Endodermal cell (in vitro differentiated cells): ENCODE measurements around the gene TXLNG. TPM values are rescaled to one million over a fixed set of nuclear protein-coding genes. Genes with fewer than 3 reads are reported as not detected.
A peak's percentile ranks its signal among the peaks of the same experiment; 100 is the strongest.

ENCODE experiments used
- DNase-seq: peaks from one replicate; pipeline ENCODE4 v3.0.0-alpha.2; 2017
- H3K27ac ChIP-seq: 2 replicates; pipeline ENCODE4 v1.5.1; 2013; ENCODE audit warnings: mild to moderate bottlenecking, low read depth, low read length, moderate library complexity
- H3K27me3 ChIP-seq: 2 replicates; pipeline ENCODE4 v1.6.1; 2013; ENCODE audit warnings: mild to moderate bottlenecking, low read length, moderate library complexity; ENCODE audit not compliant: insufficient read depth, control insufficient read depth, poor library complexity, severe bottlenecking
- H3K36me3 ChIP-seq: 2 replicates; pipeline ENCODE4 v1.7.0; 2013; ENCODE audit warnings: mild to moderate bottlenecking, low read length, moderate library complexity; ENCODE audit not compliant: control insufficient read depth, insufficient read depth
- H3K4me1 ChIP-seq: one replicate; pipeline ENCODE4 v1.7.0; 2013; ENCODE audit warnings: low read length; ENCODE audit not compliant: control insufficient read depth, insufficient read depth
- H3K4me3 ChIP-seq: 2 replicates; pipeline ENCODE4 v1.5.1; 2013; ENCODE audit warnings: mild to moderate bottlenecking, low read length, moderate library complexity
- H3K9ac ChIP-seq: 2 replicates; pipeline ENCODE4 v1.6.1; 2013; ENCODE audit warnings: mild to moderate bottlenecking, low read length, moderate library complexity; ENCODE audit not compliant: poor library complexity, severe bottlenecking; ENCODE audit errors: extremely low read depth
- H3K9me3 ChIP-seq: 2 replicates; pipeline ENCODE4 v1.6.1; 2013; ENCODE audit warnings: mild to moderate bottlenecking, low read length, moderate library complexity; ENCODE audit not compliant: control insufficient read depth
- H3K27ac Mint-ChIP-seq: 2 replicates; pipeline ENCODE4 v1.8.0; 2020; ENCODE audit warnings: mixed read lengths
- H3K27me3 Mint-ChIP-seq: 2 replicates; pipeline ENCODE4 v1.8.0; 2021; ENCODE audit warnings: mild to moderate bottlenecking, mixed read lengths; ENCODE audit not compliant: insufficient read depth
- H3K36me3 Mint-ChIP-seq: 2 replicates; pipeline ENCODE4 v1.8.0; 2020; ENCODE audit warnings: low read depth, mixed read lengths
- H3K4me1 Mint-ChIP-seq: 2 replicates; pipeline ENCODE4 v1.8.0; 2020; ENCODE audit warnings: mixed read lengths
- H3K4me3 Mint-ChIP-seq: 2 replicates; pipeline ENCODE4 v1.8.0; 2020; ENCODE audit warnings: mild to moderate bottlenecking, moderate library complexity, mixed read lengths
- H3K9me3 Mint-ChIP-seq: 2 replicates; pipeline ENCODE4 v1.8.0; 2020; ENCODE audit warnings: mild to moderate bottlenecking, mixed read lengths
- WGBS, 2 experiments: methylation state at CpG; one replicate each; pipeline versions ENCODE4 v1.1.5 to v1.1.7; 2013; ENCODE audit warnings: missing lambda C conversion rate in 2 of 2, mixed read lengths in 1 of 2; ENCODE audit not compliant: insufficient coverage in 1 of 2, insufficient read length in 1 of 2; 5-methylcytosine and 5-hydroxymethylcytosine counted together
- total RNA-seq, 2 donors: library from RNA; stranded (reverse); fragmentation: NEBNext Ultra II Directional in 1 of 2; extraction: Animal tissue kit (Norgen Biotek cat#: 25700) in 1 of 2; gene quantifications; 2 replicates in 1 of 2; 3 replicates in 1 of 2; pipeline ENCODE4 v1.2.1, GENCODE V29; 2021
- TF ChIP-seq, protein P1 (sequence below): fragments of 200-600 bp; sonication (generic); conservative IDR thresholded peaks from 2 replicates; pipeline ENCODE4 v1.5.0; 2021; ENCODE audit warnings: antibody characterized with exemption, mild to moderate bottlenecking

Gene TXLNG
- total RNA-seq, 2 donors from 2014 or later = 13.8 to 31.0 TPM

DNA sequence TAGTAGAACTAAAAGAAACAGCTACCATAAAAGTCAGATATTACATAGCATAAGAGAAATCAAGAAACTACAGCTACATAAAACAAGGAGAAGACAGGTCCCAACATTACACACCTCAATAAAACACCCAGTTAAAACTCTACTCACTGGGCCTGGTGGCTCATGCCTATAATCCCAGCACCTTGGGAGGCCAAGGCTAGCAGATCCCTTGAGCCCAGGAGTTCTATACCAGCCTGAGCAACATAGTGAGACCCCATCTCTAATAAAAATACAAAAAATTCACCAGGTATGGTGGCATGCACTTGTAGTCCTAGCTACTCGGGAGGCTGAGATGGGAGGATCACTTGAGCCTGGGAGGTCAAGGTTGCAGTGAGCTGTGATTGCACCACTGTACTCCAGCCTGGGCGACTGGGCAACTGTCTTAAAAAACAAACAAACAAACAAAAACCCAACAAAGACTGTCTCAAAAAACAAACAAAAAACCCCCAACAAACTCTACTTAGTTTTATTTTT is 15.2 kb upstream of the TXLNG start:
- Histone ChIP-seq H3K36me3 (no peaks in the 10 kb centered on the region), H3K9me3 (no peaks in the 10 kb centered on the region), H3K4me3 (no peak overlapping the region), H3K9ac (peak overlapping the region; percentile 89), H3K4me1 (no peaks in the 10 kb centered on the region), H3K27ac (no peak overlapping the region), H3K27me3 (no peaks in the 10 kb centered on the region)
- TF ChIP-seq, protein P1, sequence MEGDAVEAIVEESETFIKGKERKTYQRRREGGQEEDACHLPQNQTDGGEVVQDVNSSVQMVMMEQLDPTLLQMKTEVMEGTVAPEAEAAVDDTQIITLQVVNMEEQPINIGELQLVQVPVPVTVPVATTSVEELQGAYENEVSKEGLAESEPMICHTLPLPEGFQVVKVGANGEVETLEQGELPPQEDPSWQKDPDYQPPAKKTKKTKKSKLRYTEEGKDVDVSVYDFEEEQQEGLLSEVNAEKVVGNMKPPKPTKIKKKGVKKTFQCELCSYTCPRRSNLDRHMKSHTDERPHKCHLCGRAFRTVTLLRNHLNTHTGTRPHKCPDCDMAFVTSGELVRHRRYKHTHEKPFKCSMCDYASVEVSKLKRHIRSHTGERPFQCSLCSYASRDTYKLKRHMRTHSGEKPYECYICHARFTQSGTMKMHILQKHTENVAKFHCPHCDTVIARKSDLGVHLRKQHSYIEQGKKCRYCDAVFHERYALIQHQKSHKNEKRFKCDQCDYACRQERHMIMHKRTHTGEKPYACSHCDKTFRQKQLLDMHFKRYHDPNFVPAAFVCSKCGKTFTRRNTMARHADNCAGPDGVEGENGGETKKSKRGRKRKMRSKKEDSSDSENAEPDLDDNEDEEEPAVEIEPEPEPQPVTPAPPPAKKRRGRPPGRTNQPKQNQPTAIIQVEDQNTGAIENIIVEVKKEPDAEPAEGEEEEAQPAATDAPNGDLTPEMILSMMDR = no peak
- no peak overlapping the region for H3K4me3 Mint-ChIP-seq
- H3K27ac Mint-ChIP-seq = peak overlapping the region; percentile 100
- DNase-seq = no peak
- H3K36me3 Mint-ChIP-seq = no peaks in the 10 kb centered on the region
- H3K27me3 Mint-ChIP-seq = no peaks in the 10 kb centered on the region
- H3K4me1 Mint-ChIP-seq = peaks cover 7% of the 10 kb centered on the region
- 88% methylated on average over 2 of the region's 2 CpGs; no CpG with 5 or more reads in 1 of the 2 experiments for WGBS, 2 experiments
- peaks cover 5% of the 10 kb centered on the region for H3K9me3 Mint-ChIP-seq

DNA sequence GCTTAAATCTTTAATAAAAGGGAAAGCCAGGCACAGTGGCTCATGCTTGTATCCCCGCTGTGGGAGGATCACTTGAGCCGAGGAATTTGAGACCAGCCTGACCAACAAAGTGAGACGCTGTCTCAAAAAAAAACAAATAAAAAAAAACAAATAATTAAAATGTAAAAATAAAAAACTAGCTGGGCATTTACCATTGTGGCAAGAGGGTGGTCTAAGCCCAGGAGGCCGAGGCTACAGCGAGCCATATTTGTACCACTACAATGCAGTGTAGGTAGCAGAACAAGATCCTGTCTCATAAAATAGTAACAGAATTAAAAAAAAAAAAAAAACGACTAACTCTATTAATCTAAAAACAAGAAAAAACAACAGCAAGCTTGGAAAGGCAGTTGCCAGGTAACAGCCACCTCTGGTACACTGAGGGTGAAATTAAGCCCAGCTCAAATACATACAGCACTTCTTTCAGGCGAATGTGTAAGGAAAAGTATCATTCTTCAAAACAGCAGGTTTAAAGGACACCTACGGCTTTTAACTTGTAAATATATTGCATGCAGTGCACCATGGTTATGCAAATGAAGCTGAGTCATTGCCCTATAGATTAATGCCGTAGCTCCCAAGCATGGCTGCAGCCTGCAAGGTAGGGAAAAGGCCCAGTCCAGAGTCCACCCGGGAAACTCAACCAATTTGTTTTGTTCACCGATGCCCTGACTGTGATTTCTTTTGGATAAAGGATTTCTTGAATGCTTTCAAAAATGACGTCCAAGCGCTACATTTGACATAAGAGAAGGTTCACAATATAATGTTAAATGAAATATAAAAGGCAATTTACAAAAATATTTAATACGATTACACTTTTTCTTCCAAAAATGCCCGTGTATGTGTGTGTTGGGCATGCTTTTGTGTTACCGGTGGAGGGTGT is 14.5 kb upstream of the TXLNG start:
- H3K4me1 ChIP-seq = no peaks in the 10 kb centered on the region
- Mint-ChIP-seq H3K9me3 (peaks cover 5% of the 10 kb centered on the region), H3K4me3 (peak overlapping the region; percentile 14), H3K27ac (peak overlapping the region; percentile 100), H3K36me3 (no peaks in the 10 kb centered on the region), H3K4me1 (peaks cover 7% of the 10 kb centered on the region), H3K27me3 (no peaks in the 10 kb centered on the region)
- H3K27me3 ChIP-seq = no peaks in the 10 kb centered on the region
- TF ChIP-seq, protein P1 = no peak
- no peak overlapping the region for H3K4me3 ChIP-seq
- no peaks in the 10 kb centered on the region for H3K9me3 ChIP-seq
- peak overlapping the region; percentile 89 for H3K9ac ChIP-seq
- 10 to 22% methylated on average over 2 to 8 of the region's 16 CpGs for WGBS, 2 experiments
- DNase-seq = peak; percentile 87
- no peaks in the 10 kb centered on the region for H3K36me3 ChIP-seq
- peak overlapping the region; percentile 97 for H3K27ac ChIP-seq

DNA sequence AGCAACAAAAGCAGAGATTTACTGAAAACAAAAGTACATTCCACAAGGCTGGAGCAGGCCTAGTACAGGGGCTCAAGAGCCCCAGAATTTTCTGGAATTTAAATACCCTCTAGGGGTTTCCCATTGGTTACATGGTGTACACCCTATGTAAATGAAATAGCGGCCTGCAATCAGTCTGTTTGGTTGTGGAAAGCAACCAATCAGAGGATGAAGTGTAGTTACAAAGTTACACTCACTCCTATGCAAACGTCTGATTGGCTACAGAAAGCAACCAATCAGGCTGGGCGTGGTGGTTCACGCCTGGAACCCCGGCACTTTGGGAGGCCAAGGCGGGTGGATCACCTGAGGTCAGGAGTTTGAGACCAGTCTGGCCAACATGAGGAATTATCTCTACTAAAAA is 13.8 kb upstream of the TXLNG start:
- Histone ChIP-seq H3K9me3 (no peaks in the 10 kb centered on the region), H3K4me1 (no peaks in the 10 kb centered on the region), H3K36me3 (no peaks in the 10 kb centered on the region), H3K27ac (peak overlapping the region; percentile 97), H3K9ac (peak overlapping the region; percentile 89), H3K4me3 (no peak overlapping the region), H3K27me3 (no peaks in the 10 kb centered on the region)
- peaks cover 5% of the 10 kb centered on the region for H3K9me3 Mint-ChIP-seq
- H3K4me1 Mint-ChIP-seq = peaks cover 7% of the 10 kb centered on the region
- TF ChIP-seq, protein P1 = no peak
- DNase-seq = peak; percentile 79
- no peaks in the 10 kb centered on the region for H3K27me3 Mint-ChIP-seq
- H3K4me3 Mint-ChIP-seq = no peak overlapping the region
- peak overlapping the region; percentile 100 for H3K27ac Mint-ChIP-seq
- 91 to 96% methylated on average over 5 to 6 of the region's 6 CpGs for WGBS, 2 experiments
- H3K36me3 Mint-ChIP-seq = no peaks in the 10 kb centered on the region
